GM21367 (cell line): ENCODE results near the gene ESPNL.

Experiments used
- ATAC-seq: cut with Tn5 transposase; IDR thresholded peaks from one replicate; pipeline ENCODE4 v1.9.1; 2021; ENCODE audit not compliant: unreplicated experiment

Gene ESPNL

GRCh38 chr2:238127165-238128060 is 27.3 kb downstream of the ESPNL start:
- peak; percentile 60 for ATAC-seq

- no peak for ATAC-seq
Observed at GRCh38 chr2:238128061-238128440, 27.9 kb downstream of the ESPNL start.

- no peak for ATAC-seq
Observed at GRCh38 chr2:238128534-238129001, 28.4 kb downstream of the ESPNL start.

GRCh38 chr2:238129166-238130010 is 29.2 kb downstream of the ESPNL start:
- no peak for ATAC-seq

- no peak for ATAC-seq
Observed at GRCh38 chr2:238130111-238130695, 30.1 kb downstream of the ESPNL start.

GRCh38 chr2:238130696-238131628 is 30.8 kb downstream of the ESPNL start:
- ATAC-seq: no peak

GRCh38 chr2:238131761-238132462 is 31.8 kb downstream of the ESPNL start:
- ATAC-seq: no peak

- ATAC-seq: no peak
Observed at GRCh38 chr2:238132463-238133450, 32.6 kb downstream of the ESPNL start.

GRCh38 chr2:238133499-238134392 is 33.6 kb downstream of the ESPNL start:
- ATAC-seq: no peak

GRCh38 chr2:238134393-238134785 is 34.2 kb downstream of the ESPNL start:
- ATAC-seq: no peak

- ATAC-seq: no peak
Observed at GRCh38 chr2:238135601-238136150, 35.5 kb downstream of the ESPNL start.

GRCh38 chr2:238136820-238137537 is 36.8 kb downstream of the ESPNL start:
- ATAC-seq: no peak

GRCh38 chr2:238137885-238138284 is 37.7 kb downstream of the ESPNL start:
- no peak for ATAC-seq

- ATAC-seq: no peak
Observed at GRCh38 chr2:238138331-238139195, 38.4 kb downstream of the ESPNL start, which contains the start of gene KLHL30. Gene KLHL30, plus strand, starts transcription at chr2:238138668. Its CDS starts 2,087 bp downstream, at chr2:238140755.

- no peak for ATAC-seq
Observed at GRCh38 chr2:238139196-238140039, 39.3 kb downstream of the ESPNL start.
